Kidney (tissue), 14 donors: ENCODE results near the gene CDC37. TPM values are rescaled to one million over a fixed set of nuclear protein-coding genes. Genes with fewer than 3 reads are reported as not detected.

Experiments
- DNase-seq, 5 donors: peaks; one replicate each; pipeline ENCODE4 v3.0.0-alpha.2; 2013 to 2020
- FAIRE-seq: peaks from 2 replicates; lab custom pipeline; 2012; peaks lifted over from hg19 to GRCh38; lab: Jason Lieb, UNC
- H3K27ac ChIP-seq, 2 donors: one replicate each; pipeline ENCODE4 v1.7.0; 2013; ENCODE audit warnings: low read depth in 2 of 2, low read length in 2 of 2, inconsistent platforms in 1 of 2
- H3K27me3 ChIP-seq: one replicate; pipeline ENCODE4 v1.7.1; 2013; ENCODE audit warnings: low read length, inconsistent platforms; ENCODE audit not compliant: control insufficient read depth, insufficient read depth
- H3K36me3 ChIP-seq, 3 donors: one replicate each; pipeline versions ENCODE4 v1.7.0 to v1.7.1; 2013; ENCODE audit warnings: low read length in 3 of 3, control low read depth in 1 of 3, inconsistent platforms in 1 of 3; ENCODE audit not compliant: insufficient read depth in 3 of 3, control insufficient read depth in 2 of 3
- H3K4me1 ChIP-seq, 3 donors: one replicate each; pipeline versions ENCODE4 v1.7.0 to v1.7.1; 2013; ENCODE audit warnings: low read length in 3 of 3, inconsistent platforms in 1 of 3, low read depth in 1 of 3; ENCODE audit not compliant: control insufficient read depth in 2 of 3, insufficient read depth in 2 of 3
- H3K4me3 ChIP-seq, 3 donors: one replicate each; pipeline versions ENCODE4 v1.7.0 to v1.8.1; 2013; ENCODE audit warnings: low read length in 3 of 3, control low read depth in 1 of 3, inconsistent platforms in 1 of 3
- H3K9ac ChIP-seq, 3 donors: one replicate each; pipeline versions ENCODE4 v1.7.0 to v1.7.1; 2013; ENCODE audit warnings: low read length in 3 of 3, control low read depth in 1 of 3, inconsistent platforms in 1 of 3
- H3K9me3 ChIP-seq, 3 donors: one replicate each; pipeline versions ENCODE4 v1.7.0 to v1.7.1; 2013; ENCODE audit warnings: low read length in 3 of 3, control low read depth in 1 of 3, inconsistent platforms in 1 of 3; ENCODE audit not compliant: control insufficient read depth in 2 of 3, insufficient read depth in 1 of 3
- intact Hi-C: fragments of 100-400 bp; cut with DNase I; formaldehyde crosslinking; loops from one replicate; pipeline ENCODE4 v1.11.1; 2022
- polyA plus RNA-seq: library from polyadenylated mRNA; stranded (reverse); fragments of 350-450 nt; fragmentation: Illumina TruSeq; extraction: RNeasy Lipid Tissue Mini Kit (QIAGEN cat#74804); gene quantifications from one replicate; pipeline ENCODE4 v1.2.3, GENCODE V29; 2014; ENCODE audit warnings: low read depth, low replicate concordance; ENCODE audit not compliant: insufficient read depth
- total RNA-seq: library from RNA; stranded (reverse); fragmentation: NEBNext Ultra II Directional; extraction: Animal tissue kit (Norgen Biotek cat#: 25700); gene quantifications from one replicate; pipeline ENCODE4 v1.2.1, GENCODE V29; 2021
- TF ChIP-seq, protein P1 (sequence below): IDR thresholded peaks from 3 replicates; pipeline ENCODE4 v1.5.1; 2012; ENCODE audit warnings: mild to moderate bottlenecking, moderate library complexity, borderline replicate concordance; ENCODE audit not compliant: insufficient read depth; ENCODE audit errors: extremely low read depth
- donor health status: control.
- donor health status: control.
- donor health status: control.
- donor health status: control.
- donor health status: control.
- donor health status: DM: yes; HTN: yes; CAD: no.
- donor health status: Normal renal cell carcinoma (clear cell type).

The CDC37 gene
- total and polyA plus RNA-seq, 2 donors from 2014 or later: 139 to 149 TPM

DNA sequence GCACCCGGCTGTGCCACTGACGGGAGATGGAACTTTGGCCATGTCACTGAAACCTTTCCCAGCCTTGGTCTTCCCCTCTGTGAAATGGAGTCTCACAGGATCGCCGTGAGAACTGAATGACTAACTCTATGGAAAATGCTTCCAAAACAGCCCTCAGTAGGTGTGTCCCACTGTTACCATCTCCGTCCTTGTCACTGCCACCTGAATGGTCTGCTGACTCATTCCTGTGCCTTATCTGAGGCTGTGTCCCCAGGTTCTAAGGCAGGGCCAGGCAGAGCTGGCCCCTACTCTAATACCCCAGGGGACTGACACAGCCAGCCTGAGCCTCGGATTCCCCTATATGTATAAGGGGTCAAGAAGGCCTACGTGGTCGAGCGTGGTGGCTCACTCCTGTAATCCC is 4.5 kb downstream of the CDC37 start:
- FAIRE-seq: no peak
- Histone ChIP-seq H3K9ac (no peak overlapping the region), H3K4me1 (peaks cover 0 to 21% (median 12%) of the 10 kb centered on the region in 3 donors), H3K9me3 (no peaks in the 10 kb centered on the region), H3K4me3 (no peak overlapping the region), H3K36me3 (peaks cover 0 to 8% (median 7%) of the 10 kb centered on the region in 3 donors), H3K27me3 (no peaks in the 10 kb centered on the region), H3K27ac (no peak overlapping the region)
- intact Hi-C loops: loop anchor here (5.0 kb wide), 1 partner anchor 147 kb away; the partner anchor contains the start of gene MRPL4
- DNase-seq: no peak
- TF ChIP-seq, protein P1, sequence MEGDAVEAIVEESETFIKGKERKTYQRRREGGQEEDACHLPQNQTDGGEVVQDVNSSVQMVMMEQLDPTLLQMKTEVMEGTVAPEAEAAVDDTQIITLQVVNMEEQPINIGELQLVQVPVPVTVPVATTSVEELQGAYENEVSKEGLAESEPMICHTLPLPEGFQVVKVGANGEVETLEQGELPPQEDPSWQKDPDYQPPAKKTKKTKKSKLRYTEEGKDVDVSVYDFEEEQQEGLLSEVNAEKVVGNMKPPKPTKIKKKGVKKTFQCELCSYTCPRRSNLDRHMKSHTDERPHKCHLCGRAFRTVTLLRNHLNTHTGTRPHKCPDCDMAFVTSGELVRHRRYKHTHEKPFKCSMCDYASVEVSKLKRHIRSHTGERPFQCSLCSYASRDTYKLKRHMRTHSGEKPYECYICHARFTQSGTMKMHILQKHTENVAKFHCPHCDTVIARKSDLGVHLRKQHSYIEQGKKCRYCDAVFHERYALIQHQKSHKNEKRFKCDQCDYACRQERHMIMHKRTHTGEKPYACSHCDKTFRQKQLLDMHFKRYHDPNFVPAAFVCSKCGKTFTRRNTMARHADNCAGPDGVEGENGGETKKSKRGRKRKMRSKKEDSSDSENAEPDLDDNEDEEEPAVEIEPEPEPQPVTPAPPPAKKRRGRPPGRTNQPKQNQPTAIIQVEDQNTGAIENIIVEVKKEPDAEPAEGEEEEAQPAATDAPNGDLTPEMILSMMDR: no peak

- H3K4me3 ChIP-seq: no peak overlapping the region
- no peak overlapping the region for H3K9ac ChIP-seq
- H3K4me1 ChIP-seq: peaks cover 0 to 2% (median 0%) of the 10 kb centered on the region in 3 donors
- TF ChIP-seq, protein P1: no peak
- no peaks in the 10 kb centered on the region for H3K9me3 ChIP-seq
- no peak for DNase-seq
- intact Hi-C loops: loop anchor here (5.0 kb wide), 1 partner anchor 144 kb away; the partner anchor contains the start of gene MRPL4
- H3K27ac ChIP-seq: no peak overlapping the region
- FAIRE-seq: no peak
- no peaks in the 10 kb centered on the region for H3K27me3 ChIP-seq
- H3K36me3 ChIP-seq: peaks cover 0 to 13% (median 9%) of the 10 kb centered on the region in 3 donors
Measured at GRCh38 chr19:10395917-10396316, 7.4 kb downstream of the CDC37 start.

DNA sequence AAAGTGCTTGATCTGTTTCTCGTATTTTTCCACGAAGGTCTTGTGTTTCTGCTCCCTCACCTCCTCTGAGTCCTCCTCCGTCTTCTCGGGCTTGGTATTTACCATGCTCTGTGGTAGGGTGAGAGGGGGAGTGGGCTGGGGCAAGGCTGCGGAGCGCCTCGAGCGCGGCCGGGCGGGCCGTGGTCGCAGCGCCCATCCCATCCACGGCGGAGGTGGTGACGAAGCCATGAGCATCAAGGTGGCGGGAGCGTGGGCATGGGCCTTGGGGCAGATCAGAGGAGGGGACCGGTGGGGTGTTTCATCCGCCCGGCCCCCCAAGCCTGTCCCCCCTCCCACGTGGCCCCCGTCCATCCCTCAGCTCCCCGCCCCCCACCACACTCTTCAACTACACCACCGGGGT is 7.9 kb downstream of the CDC37 start:
- DNase-seq: no peak
- Histone ChIP-seq H3K9me3 (no peaks in the 10 kb centered on the region), H3K4me1 (no peaks in the 10 kb centered on the region), H3K27ac (no peak overlapping the region), H3K4me3 (no peak overlapping the region), H3K9ac (no peak overlapping the region), H3K36me3 (peaks cover 0 to 13% (median 12%) of the 10 kb centered on the region in 3 donors), H3K27me3 (no peaks in the 10 kb centered on the region)
- FAIRE-seq: no peak
- intact Hi-C loops: loop anchor here (5.0 kb wide), 1 partner anchor 143 kb away; the partner anchor contains the start of gene MRPL4
- TF ChIP-seq, protein P1: no peak
